Activated B cell treated with CpG ODN at 0.5 μM for 24 hours (primary cell): ENCODE data around the gene DLGAP4. TPM values are rescaled to one million over a fixed set of nuclear protein-coding genes. Genes with fewer than 3 reads are reported as not detected.
"Not testable (repeated sequence)": the region's sequence is repeated elsewhere in the genome, so short reads cannot be mapped to it uniquely, and the experiment has no call there.

ENCODE experiments used
- ATAC-seq: fragments of 200-7000 bp; cut with Tn5 transposase; one replicate; pipeline ENCODE4 v1.10.0; 2021; ENCODE audit warnings: low read depth, mild to moderate bottlenecking, moderate library complexity
- CTCF ChIA-PET: fragments of 350-600 bp; sonication (Branson Sonifier 250); formaldehyde crosslinking; loops from one replicate; lab custom pipeline; 2021; ENCODE audit warnings: antibody characterized with exemption; lab: Charles Lee
- POLR2A ChIA-PET: fragments of 350-600 bp; sonication (Branson Sonifier 250); formaldehyde crosslinking; loops from one replicate; lab custom pipeline; 2021; ENCODE audit warnings: antibody characterized with exemption; lab: Charles Lee
- DNase-seq: peaks from one replicate; pipeline ENCODE4 v3.0.0; 2022
- H3K27ac Mint-ChIP-seq: one replicate; pipeline ENCODE4 v1.8.0; 2020; ENCODE audit warnings: mixed read lengths
- H3K27me3 Mint-ChIP-seq: one replicate; pipeline ENCODE4 v1.8.0; 2021; ENCODE audit warnings: mixed read lengths
- H3K36me3 Mint-ChIP-seq: one replicate; pipeline ENCODE4 v1.8.0; 2021; ENCODE audit warnings: low read depth, mixed read lengths
- H3K4me1 Mint-ChIP-seq: one replicate; pipeline ENCODE4 v1.8.0; 2021; ENCODE audit warnings: mixed read lengths
- H3K4me3 Mint-ChIP-seq: one replicate; pipeline ENCODE4 v1.8.0; 2020; ENCODE audit warnings: mild to moderate bottlenecking, mixed read lengths
- H3K9me3 Mint-ChIP-seq: one replicate; pipeline ENCODE4 v1.8.0; 2020; ENCODE audit warnings: mixed read lengths
- intact Hi-C: fragments of 100-400 bp; cut with micrococcal nuclease; formaldehyde crosslinking; loops from one replicate; pipeline ENCODE4 v1.15.1; 2024
- total RNA-seq: library from RNA; stranded (reverse); gene quantifications from 2 replicates; pipeline ENCODE4 v1.2.3, GENCODE V29; 2022
- TF ChIP-seq, protein P1 (sequence below): fragments of 200-600 bp; IDR thresholded peaks from one replicate; pipeline ENCODE4 v1.8.0; 2022; ENCODE audit warnings: antibody characterized with exemption, mild to moderate bottlenecking

The DLGAP4 gene
- total RNA-seq, 1 donor from 2014 or later, result 38.7 TPM

- TF ChIP-seq, protein P1, sequence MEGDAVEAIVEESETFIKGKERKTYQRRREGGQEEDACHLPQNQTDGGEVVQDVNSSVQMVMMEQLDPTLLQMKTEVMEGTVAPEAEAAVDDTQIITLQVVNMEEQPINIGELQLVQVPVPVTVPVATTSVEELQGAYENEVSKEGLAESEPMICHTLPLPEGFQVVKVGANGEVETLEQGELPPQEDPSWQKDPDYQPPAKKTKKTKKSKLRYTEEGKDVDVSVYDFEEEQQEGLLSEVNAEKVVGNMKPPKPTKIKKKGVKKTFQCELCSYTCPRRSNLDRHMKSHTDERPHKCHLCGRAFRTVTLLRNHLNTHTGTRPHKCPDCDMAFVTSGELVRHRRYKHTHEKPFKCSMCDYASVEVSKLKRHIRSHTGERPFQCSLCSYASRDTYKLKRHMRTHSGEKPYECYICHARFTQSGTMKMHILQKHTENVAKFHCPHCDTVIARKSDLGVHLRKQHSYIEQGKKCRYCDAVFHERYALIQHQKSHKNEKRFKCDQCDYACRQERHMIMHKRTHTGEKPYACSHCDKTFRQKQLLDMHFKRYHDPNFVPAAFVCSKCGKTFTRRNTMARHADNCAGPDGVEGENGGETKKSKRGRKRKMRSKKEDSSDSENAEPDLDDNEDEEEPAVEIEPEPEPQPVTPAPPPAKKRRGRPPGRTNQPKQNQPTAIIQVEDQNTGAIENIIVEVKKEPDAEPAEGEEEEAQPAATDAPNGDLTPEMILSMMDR, result no peak
- Mint-ChIP-seq H3K4me1 (peaks cover 20% of the 10 kb centered on the region), H3K36me3 (peaks cover 55% of the 10 kb centered on the region), H3K27me3 (no peaks in the 10 kb centered on the region), H3K27ac (no peak overlapping the region), H3K4me3 (no peak overlapping the region), H3K9me3 (no peaks in the 10 kb centered on the region)
- ChIA-PET POLR2A (no interaction called here), CTCF (no interaction called here)
- ATAC-seq, result no peak
- DNase-seq, result no peak
- intact Hi-C loops, result no loop called here
Measured at GRCh38 chr20:36521526-36521925, 215.4 kb downstream of the DLGAP4 start.

DNA sequence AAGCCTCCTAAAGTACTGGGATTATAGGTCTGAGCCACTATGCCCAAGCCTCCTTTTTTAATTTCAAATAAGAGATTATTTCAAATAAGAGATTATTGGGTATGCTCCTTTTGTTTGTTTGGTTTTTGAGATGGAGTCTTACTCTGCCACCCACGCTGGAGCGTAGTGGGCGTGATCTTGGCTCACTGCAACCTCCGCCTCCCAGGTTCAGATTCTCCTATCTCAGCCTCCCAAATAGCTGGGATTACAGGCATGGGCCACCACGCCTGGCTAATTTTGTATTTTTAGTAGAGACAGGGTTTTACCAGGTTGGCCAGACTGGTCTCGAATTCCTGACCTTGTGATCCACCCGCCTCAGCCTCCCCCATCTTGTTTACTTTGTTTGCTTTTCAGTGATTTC lies 216.3 kb downstream of the DLGAP4 start:
- H3K4me1 Mint-ChIP-seq, result peaks cover 20% of the 10 kb centered on the region
- POLR2A ChIA-PET, H3K27ac Mint-ChIP-seq, H3K4me3 Mint-ChIP-seq, DNase-seq, ATAC-seq, intact Hi-C loops, H3K27me3 Mint-ChIP-seq, H3K9me3 Mint-ChIP-seq, CTCF ChIA-PET: not testable (repeated sequence)
- H3K36me3 Mint-ChIP-seq, result peaks cover 62% of the 10 kb centered on the region

- no peaks in the 10 kb centered on the region for H3K9me3 Mint-ChIP-seq
- TF ChIP-seq, protein P1, result no peak
- POLR2A ChIA-PET, result interaction anchor here (0.6 kb wide), 1 partner anchor 1848 kb away, joined by 3 read pairs; no protein-coding TSS in a partner anchor
- H3K4me1 Mint-ChIP-seq, result peaks cover 19% of the 10 kb centered on the region
- H3K27ac Mint-ChIP-seq, result peak overlapping the region; percentile 71
- CTCF ChIA-PET, result interaction anchor here (0.6 kb wide), 1 partner anchor 131 kb away, joined by 3 read pairs; no protein-coding TSS in a partner anchor
- intact Hi-C loops, result no loop called here
- peaks cover 65% of the 10 kb centered on the region for H3K36me3 Mint-ChIP-seq
- ATAC-seq (no peak), DNase-seq (no peak)
- H3K27me3 Mint-ChIP-seq, result no peaks in the 10 kb centered on the region
- H3K4me3 Mint-ChIP-seq, result no peak overlapping the region
Measured at GRCh38 chr20:36523341-36523740, 217.2 kb downstream of the DLGAP4 start.

- H3K4me3 Mint-ChIP-seq, result no peak overlapping the region
- intact Hi-C loops, result no loop called here
- CTCF ChIA-PET, result no interaction called here
- no peak overlapping the region for H3K27ac Mint-ChIP-seq
- POLR2A ChIA-PET, result no interaction called here
- no peak for ATAC-seq
- H3K9me3 Mint-ChIP-seq, result no peaks in the 10 kb centered on the region
- H3K36me3 Mint-ChIP-seq, result peaks cover 57% of the 10 kb centered on the region
- DNase-seq, result no peak
- H3K27me3 Mint-ChIP-seq, result no peaks in the 10 kb centered on the region
- TF ChIP-seq, protein P1, result no peak
- H3K4me1 Mint-ChIP-seq, result peaks cover 18% of the 10 kb centered on the region
Measured at GRCh38 chr20:36525620-36526365, 219.7 kb downstream of the DLGAP4 start.

- no peak overlapping the region for H3K27ac Mint-ChIP-seq
- ChIA-PET POLR2A (no interaction called here), CTCF (no interaction called here)
- DNase-seq, result no peak
- peaks cover 18% of the 10 kb centered on the region for H3K4me1 Mint-ChIP-seq
- intact Hi-C loops, result no loop called here
- no peak for ATAC-seq
- H3K4me3 Mint-ChIP-seq, result no peak overlapping the region
- TF ChIP-seq, protein P1, result no peak
- no peaks in the 10 kb centered on the region for H3K9me3 Mint-ChIP-seq
- H3K36me3 Mint-ChIP-seq, result peaks cover 51% of the 10 kb centered on the region
- H3K27me3 Mint-ChIP-seq, result no peaks in the 10 kb centered on the region
Measured at GRCh38 chr20:36526521-36527011, 220.4 kb downstream of the DLGAP4 start.
